ENCODE data around the gene MRPL17. TPM values are rescaled to one million over a fixed set of nuclear protein-coding genes. Genes with fewer than 3 reads are reported as not detected.

The MRPL17 gene
- total and polyA plus RNA-seq, 4 donors = 14.0 to 21.8 (median 19.0) TPM

DNA sequence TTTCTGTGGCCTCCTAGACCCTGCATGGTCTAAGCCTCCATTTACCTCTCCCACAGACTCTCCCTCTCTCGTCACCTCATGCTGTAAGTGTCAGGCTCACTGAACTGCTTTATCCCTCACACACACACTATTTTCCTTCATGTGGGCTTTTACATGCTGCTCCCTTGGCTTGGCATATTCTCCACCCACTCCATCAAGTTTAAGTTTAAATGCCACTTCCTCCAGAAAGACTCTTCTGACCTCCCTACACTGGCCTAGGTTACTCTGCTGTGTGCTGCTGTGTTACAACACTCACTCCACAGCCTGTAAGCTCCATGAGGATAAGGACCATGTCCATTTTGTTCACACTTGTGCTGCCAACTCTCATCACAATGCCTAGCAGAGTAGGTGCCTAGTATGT is 30.0 kb downstream of the MRPL17 start (continued):
- TF ChIP-seq, protein P1, sequence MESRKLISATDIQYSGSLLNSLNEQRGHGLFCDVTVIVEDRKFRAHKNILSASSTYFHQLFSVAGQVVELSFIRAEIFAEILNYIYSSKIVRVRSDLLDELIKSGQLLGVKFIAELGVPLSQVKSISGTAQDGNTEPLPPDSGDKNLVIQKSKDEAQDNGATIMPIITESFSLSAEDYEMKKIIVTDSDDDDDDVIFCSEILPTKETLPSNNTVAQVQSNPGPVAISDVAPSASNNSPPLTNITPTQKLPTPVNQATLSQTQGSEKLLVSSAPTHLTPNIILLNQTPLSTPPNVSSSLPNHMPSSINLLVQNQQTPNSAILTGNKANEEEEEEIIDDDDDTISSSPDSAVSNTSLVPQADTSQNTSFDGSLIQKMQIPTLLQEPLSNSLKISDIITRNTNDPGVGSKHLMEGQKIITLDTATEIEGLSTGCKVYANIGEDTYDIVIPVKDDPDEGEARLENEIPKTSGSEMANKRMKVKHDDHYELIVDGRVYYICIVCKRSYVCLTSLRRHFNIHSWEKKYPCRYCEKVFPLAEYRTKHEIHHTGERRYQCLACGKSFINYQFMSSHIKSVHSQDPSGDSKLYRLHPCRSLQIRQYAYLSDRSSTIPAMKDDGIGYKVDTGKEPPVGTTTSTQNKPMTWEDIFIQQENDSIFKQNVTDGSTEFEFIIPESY (IDR thresholded peaks at IDR 0.05) = no peak
- TF ChIP-seq, protein P2, sequence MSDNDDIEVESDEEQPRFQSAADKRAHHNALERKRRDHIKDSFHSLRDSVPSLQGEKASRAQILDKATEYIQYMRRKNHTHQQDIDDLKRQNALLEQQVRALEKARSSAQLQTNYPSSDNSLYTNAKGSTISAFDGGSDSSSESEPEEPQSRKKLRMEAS (IDR thresholded peaks at IDR 0.05) = no peak

DNA sequence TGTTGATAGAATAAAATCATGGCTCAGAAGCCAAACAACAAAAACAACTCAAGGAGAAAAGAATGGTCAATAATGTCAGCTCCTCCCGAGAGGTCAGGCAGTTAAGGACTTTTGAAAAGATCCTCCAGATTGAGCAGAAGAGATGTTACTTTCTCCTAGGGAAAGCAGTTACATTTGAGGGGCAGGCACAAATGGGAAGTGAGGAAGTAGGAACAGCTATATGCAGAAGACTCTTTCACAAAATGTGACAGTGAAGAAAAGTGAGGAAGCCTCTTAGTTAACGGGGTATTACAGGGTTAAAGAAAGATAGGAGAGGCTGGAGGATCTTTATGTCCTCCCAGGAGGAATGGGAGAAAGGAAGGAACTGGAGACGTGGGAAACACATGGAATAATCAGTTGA is 31.0 kb downstream of the MRPL17 start:
- no peak overlapping the region for H3K27ac ChIP-seq (ENCODE audit: low read depth in 1 of 2, low read length in 2 of 2)
- H3K9me3 ChIP-seq (ENCODE audit: control insufficient read depth in 4 of 4, low read length in 3 of 4) = no peaks in the 10 kb centered on the region
- TF ChIP-seq RAD21 (IDR thresholded peaks at IDR 0.05) (no peak), FOXA2 (IDR thresholded peaks at IDR 0.05) (no peak), HNF4G (IDR thresholded peaks at IDR 0.05) (no peak), SP1 (IDR thresholded peaks at IDR 0.05) (no peak), HNF4A (conservative IDR thresholded peaks at IDR 0.05) (no peak), FOXA1 (IDR thresholded peaks at IDR 0.05) (no peak), RXRA (IDR thresholded peaks at IDR 0.05) (no peak), NR2F2 (IDR thresholded peaks at IDR 0.05) (no peak), JUND (IDR thresholded peaks at IDR 0.05) (no peak), EGR1 (IDR thresholded peaks at IDR 0.05; ENCODE audit: low read depth in 2 of 2) (no peak), GABPA (IDR thresholded peaks at IDR 0.05 in 1 of 2, conservative IDR thresholded peaks at IDR 0.05 in 1 of 2) (no peak), YY1 (IDR thresholded peaks at IDR 0.05) (no peak)
- TF ChIP-seq, protein P3, sequence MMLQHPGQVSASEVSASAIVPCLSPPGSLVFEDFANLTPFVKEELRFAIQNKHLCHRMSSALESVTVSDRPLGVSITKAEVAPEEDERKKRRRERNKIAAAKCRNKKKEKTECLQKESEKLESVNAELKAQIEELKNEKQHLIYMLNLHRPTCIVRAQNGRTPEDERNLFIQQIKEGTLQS (IDR thresholded peaks at IDR 0.05) = no peak
- TF ChIP-seq, protein P1 (IDR thresholded peaks at IDR 0.05) = no peak
- TF ChIP-seq, protein P2 (IDR thresholded peaks at IDR 0.05) = no peak
- TF ChIP-seq, protein P4, sequence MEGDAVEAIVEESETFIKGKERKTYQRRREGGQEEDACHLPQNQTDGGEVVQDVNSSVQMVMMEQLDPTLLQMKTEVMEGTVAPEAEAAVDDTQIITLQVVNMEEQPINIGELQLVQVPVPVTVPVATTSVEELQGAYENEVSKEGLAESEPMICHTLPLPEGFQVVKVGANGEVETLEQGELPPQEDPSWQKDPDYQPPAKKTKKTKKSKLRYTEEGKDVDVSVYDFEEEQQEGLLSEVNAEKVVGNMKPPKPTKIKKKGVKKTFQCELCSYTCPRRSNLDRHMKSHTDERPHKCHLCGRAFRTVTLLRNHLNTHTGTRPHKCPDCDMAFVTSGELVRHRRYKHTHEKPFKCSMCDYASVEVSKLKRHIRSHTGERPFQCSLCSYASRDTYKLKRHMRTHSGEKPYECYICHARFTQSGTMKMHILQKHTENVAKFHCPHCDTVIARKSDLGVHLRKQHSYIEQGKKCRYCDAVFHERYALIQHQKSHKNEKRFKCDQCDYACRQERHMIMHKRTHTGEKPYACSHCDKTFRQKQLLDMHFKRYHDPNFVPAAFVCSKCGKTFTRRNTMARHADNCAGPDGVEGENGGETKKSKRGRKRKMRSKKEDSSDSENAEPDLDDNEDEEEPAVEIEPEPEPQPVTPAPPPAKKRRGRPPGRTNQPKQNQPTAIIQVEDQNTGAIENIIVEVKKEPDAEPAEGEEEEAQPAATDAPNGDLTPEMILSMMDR (IDR thresholded peaks at IDR 0.05; ENCODE audit: low read depth, low read length, missing input control) = no peak
- TF ChIP-seq, protein P5, sequence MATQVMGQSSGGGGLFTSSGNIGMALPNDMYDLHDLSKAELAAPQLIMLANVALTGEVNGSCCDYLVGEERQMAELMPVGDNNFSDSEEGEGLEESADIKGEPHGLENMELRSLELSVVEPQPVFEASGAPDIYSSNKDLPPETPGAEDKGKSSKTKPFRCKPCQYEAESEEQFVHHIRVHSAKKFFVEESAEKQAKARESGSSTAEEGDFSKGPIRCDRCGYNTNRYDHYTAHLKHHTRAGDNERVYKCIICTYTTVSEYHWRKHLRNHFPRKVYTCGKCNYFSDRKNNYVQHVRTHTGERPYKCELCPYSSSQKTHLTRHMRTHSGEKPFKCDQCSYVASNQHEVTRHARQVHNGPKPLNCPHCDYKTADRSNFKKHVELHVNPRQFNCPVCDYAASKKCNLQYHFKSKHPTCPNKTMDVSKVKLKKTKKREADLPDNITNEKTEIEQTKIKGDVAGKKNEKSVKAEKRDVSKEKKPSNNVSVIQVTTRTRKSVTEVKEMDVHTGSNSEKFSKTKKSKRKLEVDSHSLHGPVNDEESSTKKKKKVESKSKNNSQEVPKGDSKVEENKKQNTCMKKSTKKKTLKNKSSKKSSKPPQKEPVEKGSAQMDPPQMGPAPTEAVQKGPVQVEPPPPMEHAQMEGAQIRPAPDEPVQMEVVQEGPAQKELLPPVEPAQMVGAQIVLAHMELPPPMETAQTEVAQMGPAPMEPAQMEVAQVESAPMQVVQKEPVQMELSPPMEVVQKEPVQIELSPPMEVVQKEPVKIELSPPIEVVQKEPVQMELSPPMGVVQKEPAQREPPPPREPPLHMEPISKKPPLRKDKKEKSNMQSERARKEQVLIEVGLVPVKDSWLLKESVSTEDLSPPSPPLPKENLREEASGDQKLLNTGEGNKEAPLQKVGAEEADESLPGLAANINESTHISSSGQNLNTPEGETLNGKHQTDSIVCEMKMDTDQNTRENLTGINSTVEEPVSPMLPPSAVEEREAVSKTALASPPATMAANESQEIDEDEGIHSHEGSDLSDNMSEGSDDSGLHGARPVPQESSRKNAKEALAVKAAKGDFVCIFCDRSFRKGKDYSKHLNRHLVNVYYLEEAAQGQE (IDR thresholded peaks at IDR 0.05) = no peak
- H3K4me3 ChIP-seq (ENCODE audit: low read depth in 1 of 3, low read length in 3 of 3) = no peak overlapping the region
- no peak overlapping the region for H3K9ac ChIP-seq (ENCODE audit: low read depth in 1 of 2, low read length in 2 of 2)
- no peaks in the 10 kb centered on the region for H3K36me3 ChIP-seq (ENCODE audit: control insufficient read depth in 4 of 4, insufficient read depth in 3 of 4, low read depth in 1 of 4, low read length in 3 of 4)
- DNase-seq (ENCODE audit: low spot score) = no peak
- H3K4me1 ChIP-seq (ENCODE audit: control insufficient read depth in 4 of 4, insufficient read depth in 4 of 4, low read length in 3 of 4) = peaks cover 0 to 10% (median 3%) of the 10 kb centered on the region in 4 donors
- no peaks in the 10 kb centered on the region for H3K27me3 ChIP-seq (ENCODE audit: control insufficient read depth in 4 of 4, insufficient read depth in 4 of 4, low read length in 3 of 4)
- 72% methylated on average over 3 of the region's 3 CpGs for WGBS

All from liver (tissue), 9 donors.